Measurements from ENCODE around the gene SH3BP5. TPM values are rescaled to one million over a fixed set of nuclear protein-coding genes. Genes with fewer than 3 reads are reported as not detected.

SH3BP5 gene
- total and polyA plus RNA-seq, 5 donors = 12.9 to 26.6 (median 15.3) TPM

DNA sequence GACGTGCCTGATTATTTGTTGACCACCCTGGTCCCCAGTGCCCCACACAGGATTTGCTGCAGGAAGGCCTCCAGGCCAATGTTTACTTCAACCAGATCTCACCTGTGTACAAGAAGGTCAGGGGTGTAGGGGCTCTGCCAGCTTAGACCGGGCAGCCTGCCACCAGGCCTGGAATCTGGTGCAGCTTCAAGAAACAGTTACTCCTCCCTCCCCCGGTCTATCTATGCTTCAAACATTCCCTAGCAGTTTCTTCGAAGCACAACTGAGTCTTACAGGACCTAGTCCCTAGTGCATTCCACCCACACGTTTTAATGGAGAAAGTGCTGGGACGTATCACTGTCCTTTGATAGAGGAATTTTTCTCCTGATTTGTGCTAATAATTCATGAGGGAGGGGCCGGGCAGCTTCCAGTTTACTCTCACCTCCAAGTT is 8.0 kb downstream of the SH3BP5 start:
- H3K4me1 ChIP-seq (ENCODE audit: control insufficient read depth, insufficient read depth, low read length) = peaks cover 29% of the 10 kb centered on the region
- WGBS = 39% methylated on average over 7 of the region's 7 CpGs

GRCh38 chr3:15323063-15323462 is 9.3 kb downstream of the SH3BP5 start:
- intact Hi-C loops (cut with DNase I) = no loop called here
- peak in 2 of 3 donors; percentile 33 to 55 for DNase-seq
- peaks cover 29% of the 10 kb centered on the region for H3K4me1 ChIP-seq (ENCODE audit: control insufficient read depth, insufficient read depth, low read length)
- H3K9me3 ChIP-seq (ENCODE audit: control insufficient read depth, low read length) = no peaks in the 10 kb centered on the region
- no peak overlapping the region for H3K4me3 ChIP-seq (ENCODE audit: low read length)
- no peak overlapping the region for H3K27ac ChIP-seq (ENCODE audit: low read length)
- H3K27me3 ChIP-seq (ENCODE audit: control insufficient read depth, insufficient read depth) = no peaks in the 10 kb centered on the region
- ATAC-seq = peak in 1 of 2 donors; percentile 2
- WGBS = 87% methylated on average over 6 of the region's 6 CpGs

More for the DNA sequence above, 8.0 kb downstream of the SH3BP5 start:
- no peaks in the 10 kb centered on the region for H3K27me3 ChIP-seq (ENCODE audit: control insufficient read depth, insufficient read depth)
- H3K9me3 ChIP-seq (ENCODE audit: control insufficient read depth, low read length) = no peaks in the 10 kb centered on the region
- H3K27ac ChIP-seq (ENCODE audit: low read length) = no peak overlapping the region
- intact Hi-C loops (cut with DNase I) = no loop called here
- peak; percentile 44 to 76 (median 71) for DNase-seq
- ATAC-seq = no peak
- H3K4me3 ChIP-seq (ENCODE audit: low read length) = no peak overlapping the region

GRCh38 chr3:15321349-15321748 is 11.0 kb downstream of the SH3BP5 start:
- ATAC-seq = no peak
- Histone ChIP-seq H3K27me3 (ENCODE audit: control insufficient read depth, insufficient read depth) (no peaks in the 10 kb centered on the region), H3K9me3 (ENCODE audit: control insufficient read depth, low read length) (no peaks in the 10 kb centered on the region), H3K27ac (ENCODE audit: low read length) (no peak overlapping the region), H3K4me1 (ENCODE audit: control insufficient read depth, insufficient read depth, low read length) (peaks cover 28% of the 10 kb centered on the region), H3K4me3 (ENCODE audit: low read length) (no peak overlapping the region)
- WGBS = 95% methylated on average over 1 of the region's 1 CpG
- intact Hi-C loops (cut with DNase I) = no loop called here
- DNase-seq = no peak

- H3K4me1 ChIP-seq (ENCODE audit: control insufficient read depth, insufficient read depth, low read length) = peaks cover 29% of the 10 kb centered on the region
- no peak overlapping the region for H3K4me3 ChIP-seq (ENCODE audit: low read length)
- intact Hi-C loops (cut with DNase I) = no loop called here
Observed at GRCh38 chr3:15319575-15319974, 12.8 kb downstream of the SH3BP5 start.

DNA sequence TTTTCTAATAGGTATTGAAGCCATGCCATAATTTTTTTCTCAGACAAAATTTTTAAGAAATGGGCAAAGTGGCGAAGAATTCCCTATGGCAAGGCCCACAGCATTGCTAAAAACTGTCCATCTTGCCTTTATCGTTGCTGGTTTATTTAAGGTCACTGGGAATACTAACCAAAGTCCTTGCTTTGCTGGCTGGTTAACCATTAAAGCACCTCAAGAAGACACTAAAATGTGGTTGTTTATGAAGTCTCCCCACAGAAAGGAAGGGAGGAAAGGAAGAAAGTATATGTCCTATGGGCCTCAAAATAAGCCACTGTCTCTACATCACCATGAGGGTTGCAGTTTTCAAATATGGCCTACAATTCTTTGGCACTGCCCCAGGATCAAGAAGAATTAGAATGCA is 13.2 kb downstream of the SH3BP5 start:
- Histone ChIP-seq H3K27me3 (ENCODE audit: control insufficient read depth, insufficient read depth) (no peaks in the 10 kb centered on the region), H3K9me3 (ENCODE audit: control insufficient read depth, low read length) (no peaks in the 10 kb centered on the region), H3K27ac (ENCODE audit: low read length) (peak overlapping the region; percentile 70), H3K4me1 (ENCODE audit: control insufficient read depth, insufficient read depth, low read length) (peaks cover 30% of the 10 kb centered on the region), H3K4me3 (ENCODE audit: low read length) (no peak overlapping the region)
- intact Hi-C loops (cut with DNase I) = no loop called here
- no peak for ATAC-seq
- DNase-seq = no peak
- WGBS = 66% methylated on average over 2 of the region's 2 CpGs

More at GRCh38 chr3:15319575-15319974, 12.8 kb downstream of the SH3BP5 start:
- WGBS = 42% methylated on average over 4 of the region's 4 CpGs
- Histone ChIP-seq H3K27ac (ENCODE audit: low read length) (peak overlapping the region; percentile 70), H3K9me3 (ENCODE audit: control insufficient read depth, low read length) (no peaks in the 10 kb centered on the region), H3K27me3 (ENCODE audit: control insufficient read depth, insufficient read depth) (no peaks in the 10 kb centered on the region)
- ATAC-seq = peak; percentile 74 to 79
- DNase-seq = peak; percentile 68 to 81 (median 68)

- no peak for ATAC-seq
- Histone ChIP-seq H3K9me3 (ENCODE audit: control insufficient read depth, low read length) (no peaks in the 10 kb centered on the region), H3K27me3 (ENCODE audit: control insufficient read depth, insufficient read depth) (no peaks in the 10 kb centered on the region), H3K4me3 (ENCODE audit: low read length) (no peak overlapping the region), H3K4me1 (ENCODE audit: control insufficient read depth, insufficient read depth, low read length) (peaks cover 27% of the 10 kb centered on the region), H3K27ac (ENCODE audit: low read length) (no peak overlapping the region)
- no peak for DNase-seq
- WGBS = 75% methylated on average over 8 of the region's 8 CpGs
- intact Hi-C loops (cut with DNase I) = no loop called here
Observed at GRCh38 chr3:15318661-15319060, 13.7 kb downstream of the SH3BP5 start.

DNA sequence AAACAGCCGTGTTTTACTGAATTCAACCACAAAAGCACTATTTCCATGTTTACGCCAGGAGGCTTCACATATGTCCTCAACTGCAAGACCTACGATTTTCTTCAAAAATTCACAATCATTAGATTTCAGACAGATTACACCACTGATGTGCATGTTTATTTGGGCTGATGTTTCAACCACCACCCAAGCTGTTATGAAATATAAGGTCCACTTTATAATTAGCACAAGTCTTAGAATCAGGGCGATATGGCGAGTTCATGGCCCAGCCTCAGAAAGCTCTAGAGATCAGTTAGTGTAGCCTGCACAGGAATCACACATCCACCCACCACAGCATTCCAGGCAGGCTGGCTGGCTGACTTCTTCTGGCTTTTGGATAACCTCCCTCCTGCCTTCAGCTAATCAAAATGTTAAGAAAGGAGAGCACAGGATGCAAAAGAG is 15.4 kb downstream of the SH3BP5 start:
- ATAC-seq = peak; percentile 71 to 83

GRCh38 chr3:15315003-15315402 is 17.4 kb downstream of the SH3BP5 start:
- DNase-seq (no peak), ATAC-seq (peak; percentile 5 to 7)
- Histone ChIP-seq H3K27ac (ENCODE audit: low read length) (no peak overlapping the region), H3K4me1 (ENCODE audit: control insufficient read depth, insufficient read depth, low read length) (peaks cover 22% of the 10 kb centered on the region), H3K27me3 (ENCODE audit: control insufficient read depth, insufficient read depth) (no peaks in the 10 kb centered on the region), H3K4me3 (ENCODE audit: low read length) (no peak overlapping the region), H3K9me3 (ENCODE audit: control insufficient read depth, low read length) (no peaks in the 10 kb centered on the region)
- WGBS = 60% methylated on average over 4 of the region's 4 CpGs
- intact Hi-C loops (cut with DNase I) = no loop called here

More for the DNA sequence above, 15.4 kb downstream of the SH3BP5 start:
- DNase-seq = peak; percentile 55 to 87 (median 72)
- Histone ChIP-seq H3K27ac (ENCODE audit: low read length) (peak overlapping the region; percentile 45), H3K4me3 (ENCODE audit: low read length) (no peak overlapping the region), H3K9me3 (ENCODE audit: control insufficient read depth, low read length) (no peaks in the 10 kb centered on the region), H3K4me1 (ENCODE audit: control insufficient read depth, insufficient read depth, low read length) (peaks cover 25% of the 10 kb centered on the region), H3K27me3 (ENCODE audit: control insufficient read depth, insufficient read depth) (no peaks in the 10 kb centered on the region)
- 53% methylated on average over 5 of the region's 5 CpGs for WGBS
- intact Hi-C loops (cut with DNase I) = no loop called here

GRCh38 chr3:15314276-15314675 is 18.1 kb downstream of the SH3BP5 start:
- H3K4me3 ChIP-seq (ENCODE audit: low read length) = no peak overlapping the region
- H3K9me3 ChIP-seq (ENCODE audit: control insufficient read depth, low read length) = no peaks in the 10 kb centered on the region
- DNase-seq = no peak
- H3K27me3 ChIP-seq (ENCODE audit: control insufficient read depth, insufficient read depth) = no peaks in the 10 kb centered on the region
- ATAC-seq = no peak
- no peak overlapping the region for H3K27ac ChIP-seq (ENCODE audit: low read length)
- intact Hi-C loops (cut with DNase I) = no loop called here
- peaks cover 23% of the 10 kb centered on the region for H3K4me1 ChIP-seq (ENCODE audit: control insufficient read depth, insufficient read depth, low read length)
- 95% methylated on average over 1 of the region's 1 CpG for WGBS

DNA sequence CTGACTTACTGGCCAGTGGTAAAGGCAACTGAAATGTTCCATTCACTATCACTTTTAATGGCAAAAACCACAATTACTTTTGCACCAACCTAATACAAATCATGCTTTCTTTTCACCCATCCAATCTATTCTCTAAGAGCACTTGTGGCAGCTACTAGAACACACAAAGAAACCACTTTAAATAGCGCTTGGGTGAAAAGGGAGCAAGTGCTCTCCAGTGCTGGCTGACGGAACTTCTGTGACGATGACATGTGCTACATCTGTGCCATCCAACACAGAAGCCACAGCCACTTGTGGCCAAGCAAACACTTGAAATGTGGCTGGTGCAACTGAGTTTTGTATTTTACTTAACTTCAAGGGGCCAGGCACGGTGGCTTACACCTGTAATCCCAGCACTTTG is 18.9 kb downstream of the SH3BP5 start:
- no peak for DNase-seq
- 80% methylated on average over 4 of the region's 4 CpGs for WGBS
- Histone ChIP-seq H3K27me3 (ENCODE audit: control insufficient read depth, insufficient read depth) (no peaks in the 10 kb centered on the region), H3K9me3 (ENCODE audit: control insufficient read depth, low read length) (no peaks in the 10 kb centered on the region), H3K4me1 (ENCODE audit: control insufficient read depth, insufficient read depth, low read length) (peaks cover 23% of the 10 kb centered on the region), H3K4me3 (ENCODE audit: low read length) (no peak overlapping the region), H3K27ac (ENCODE audit: low read length) (no peak overlapping the region)
- intact Hi-C loops (cut with DNase I) = no loop called here
- no peak for ATAC-seq

GRCh38 chr3:15312550-15312949 is 19.8 kb downstream of the SH3BP5 start:
- Histone ChIP-seq H3K4me3 (ENCODE audit: low read length) (no peak overlapping the region), H3K27me3 (ENCODE audit: control insufficient read depth, insufficient read depth) (no peaks in the 10 kb centered on the region), H3K4me1 (ENCODE audit: control insufficient read depth, insufficient read depth, low read length) (peaks cover 19% of the 10 kb centered on the region), H3K9me3 (ENCODE audit: control insufficient read depth, low read length) (no peaks in the 10 kb centered on the region), H3K27ac (ENCODE audit: low read length) (no peak overlapping the region)
- DNase-seq (no peak), ATAC-seq (no peak)
- intact Hi-C loops (cut with DNase I) = no loop called here
- 49% methylated on average over 2 of the region's 2 CpGs for WGBS
